OCI-LY3 (cell line): ENCODE measurements around the gene ANKRD13A.
A peak's percentile ranks its signal among the peaks of the same experiment; 100 is the strongest.

Experiments used
- H2AFZ ChIP-seq: fragments of 200-600, 300-600 bp; shearing (Covaris generic); 2 replicates; pipeline ENCODE4 v1.6.0; 2014; ENCODE audit warnings: antibody characterized with exemption, low read depth, low read length
- H3K27ac ChIP-seq: fragments of 200-600, 300-600 bp; sonication (generic); 2 replicates; pipeline ENCODE4 v1.5.1; 2014; ENCODE audit warnings: mild to moderate bottlenecking, low read length, moderate library complexity, mixed read lengths
- H3K27me3 ChIP-seq: fragments of 200-600, 300-600 bp; sonication (generic); 2 replicates; pipeline ENCODE4 v1.6.1; 2014; ENCODE audit warnings: low read depth, low read length, mixed read lengths
- H3K36me3 ChIP-seq: fragments of 200-600, 300-600 bp; sonication (generic); replicated peaks from 2 replicates; pipeline ENCODE3; 2014; ENCODE audit warnings: low read depth, low read length, mixed read lengths
- H3K4me1 ChIP-seq: fragments of 300-600, 200-600 bp; sonication (generic); 2 replicates; pipeline ENCODE4 v1.6.1; 2014; ENCODE audit warnings: low read length, mixed read lengths
- H3K4me2 ChIP-seq: fragments of 200-600, 300-600 bp; sonication (generic); 2 replicates; pipeline ENCODE4 v1.6.1; 2014; ENCODE audit warnings: low read length, mixed read lengths
- H3K4me3 ChIP-seq: fragments of 300-600, 200-600 bp; sonication (generic); 2 replicates; pipeline ENCODE4 v1.5.1; 2014; ENCODE audit warnings: antibody characterized with exemption, mild to moderate bottlenecking, low read length, moderate library complexity
- H3K79me2 ChIP-seq: fragments of 300-600, 200-600 bp; shearing (Covaris generic); 2 replicates; pipeline ENCODE4 v1.6.1; 2014; ENCODE audit warnings: mild to moderate bottlenecking, low read length, mixed read lengths
- H3K9ac ChIP-seq: fragments of 300-600, 200-600 bp; shearing (Covaris generic); 2 replicates; pipeline ENCODE4 v1.6.0; 2014; ENCODE audit warnings: mild to moderate bottlenecking, low read length, moderate library complexity
- H3K9me3 ChIP-seq: fragments of 200-600, 300-600 bp; shearing (Covaris generic); 2 replicates; pipeline ENCODE4 v1.6.1; 2014; ENCODE audit warnings: low read length, mixed read lengths; ENCODE audit not compliant: insufficient read depth
- H4K20me1 ChIP-seq: fragments of 200-600, 300-600 bp; sonication (generic); 2 replicates; pipeline ENCODE4 v1.6.1; 2016; ENCODE audit warnings: low read length, mixed read lengths; ENCODE audit not compliant: insufficient read depth
- EZH2phosphoT487 ChIP-seq: fragments of 200-600 bp; shearing (Covaris generic); IDR thresholded peaks from 2 replicates; pipeline ENCODE4 v1.6.1; 2018; ENCODE audit warnings: antibody characterized with exemption, mixed run types, low read depth
- TF ChIP-seq, protein P1 (sequence below): fragments of 200-600, 300-600 bp; sonication (generic); IDR thresholded peaks from 2 replicates; pipeline ENCODE4 v1.5.1; 2014; ENCODE audit warnings: antibody characterized with exemption, low read length, low read depth

ANKRD13A gene

GRCh38 chr12:110074089-110074488 lies 74.9 kb downstream of the ANKRD13A start:
- Histone ChIP-seq H3K79me2 (no peaks in the 10 kb centered on the region), H3K4me3 (no peak overlapping the region), H3K4me1 (peaks cover 8% of the 10 kb centered on the region), H3K9me3 (no peaks in the 10 kb centered on the region), H3K27ac (no peak overlapping the region), H2AFZ (no peak overlapping the region), H3K27me3 (peaks cover 6% of the 10 kb centered on the region; the same call in 1 of the 2 replicates), H3K4me2 (no peak overlapping the region), H4K20me1 (no peaks in the 10 kb centered on the region), H3K9ac (no peak overlapping the region), H3K36me3 (no peaks in the 10 kb centered on the region)
- no peak for TF ChIP-seq EZH2phosphoT487
- TF ChIP-seq, protein P1, sequence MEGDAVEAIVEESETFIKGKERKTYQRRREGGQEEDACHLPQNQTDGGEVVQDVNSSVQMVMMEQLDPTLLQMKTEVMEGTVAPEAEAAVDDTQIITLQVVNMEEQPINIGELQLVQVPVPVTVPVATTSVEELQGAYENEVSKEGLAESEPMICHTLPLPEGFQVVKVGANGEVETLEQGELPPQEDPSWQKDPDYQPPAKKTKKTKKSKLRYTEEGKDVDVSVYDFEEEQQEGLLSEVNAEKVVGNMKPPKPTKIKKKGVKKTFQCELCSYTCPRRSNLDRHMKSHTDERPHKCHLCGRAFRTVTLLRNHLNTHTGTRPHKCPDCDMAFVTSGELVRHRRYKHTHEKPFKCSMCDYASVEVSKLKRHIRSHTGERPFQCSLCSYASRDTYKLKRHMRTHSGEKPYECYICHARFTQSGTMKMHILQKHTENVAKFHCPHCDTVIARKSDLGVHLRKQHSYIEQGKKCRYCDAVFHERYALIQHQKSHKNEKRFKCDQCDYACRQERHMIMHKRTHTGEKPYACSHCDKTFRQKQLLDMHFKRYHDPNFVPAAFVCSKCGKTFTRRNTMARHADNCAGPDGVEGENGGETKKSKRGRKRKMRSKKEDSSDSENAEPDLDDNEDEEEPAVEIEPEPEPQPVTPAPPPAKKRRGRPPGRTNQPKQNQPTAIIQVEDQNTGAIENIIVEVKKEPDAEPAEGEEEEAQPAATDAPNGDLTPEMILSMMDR, result no peak

- Histone ChIP-seq H3K79me2 (no peaks in the 10 kb centered on the region), H3K4me1 (peaks cover 19% of the 10 kb centered on the region), H3K9me3 (no peaks in the 10 kb centered on the region), H3K9ac (no peak overlapping the region), H2AFZ (no peak overlapping the region), H4K20me1 (no peaks in the 10 kb centered on the region), H3K27ac (no peak overlapping the region), H3K4me3 (no peak overlapping the region), H3K27me3 (peaks cover 6% of the 10 kb centered on the region; the same call in 1 of the 2 replicates), H3K36me3 (no peaks in the 10 kb centered on the region), H3K4me2 (no peak overlapping the region)
- no peak for TF ChIP-seq EZH2phosphoT487
- TF ChIP-seq, protein P1, result no peak
Measured at GRCh38 chr12:110075880-110076279, 76.7 kb downstream of the ANKRD13A start.

- no peak overlapping the region for H3K4me2 ChIP-seq
- peaks cover 19% of the 10 kb centered on the region for H3K4me1 ChIP-seq
- no peak overlapping the region for H3K9ac ChIP-seq
- H3K36me3 ChIP-seq, result no peaks in the 10 kb centered on the region
- H4K20me1 ChIP-seq, result no peaks in the 10 kb centered on the region
- H3K9me3 ChIP-seq, result no peaks in the 10 kb centered on the region
- H3K4me3 ChIP-seq, result no peak overlapping the region
- H3K27ac ChIP-seq, result no peak overlapping the region
- no peaks in the 10 kb centered on the region for H3K27me3 ChIP-seq
- no peaks in the 10 kb centered on the region for H3K79me2 ChIP-seq
- TF ChIP-seq EZH2phosphoT487, result no peak
- TF ChIP-seq, protein P1, result no peak
- H2AFZ ChIP-seq, result no peak overlapping the region
Measured at GRCh38 chr12:110077800-110078199, 78.6 kb downstream of the ANKRD13A start.

DNA sequence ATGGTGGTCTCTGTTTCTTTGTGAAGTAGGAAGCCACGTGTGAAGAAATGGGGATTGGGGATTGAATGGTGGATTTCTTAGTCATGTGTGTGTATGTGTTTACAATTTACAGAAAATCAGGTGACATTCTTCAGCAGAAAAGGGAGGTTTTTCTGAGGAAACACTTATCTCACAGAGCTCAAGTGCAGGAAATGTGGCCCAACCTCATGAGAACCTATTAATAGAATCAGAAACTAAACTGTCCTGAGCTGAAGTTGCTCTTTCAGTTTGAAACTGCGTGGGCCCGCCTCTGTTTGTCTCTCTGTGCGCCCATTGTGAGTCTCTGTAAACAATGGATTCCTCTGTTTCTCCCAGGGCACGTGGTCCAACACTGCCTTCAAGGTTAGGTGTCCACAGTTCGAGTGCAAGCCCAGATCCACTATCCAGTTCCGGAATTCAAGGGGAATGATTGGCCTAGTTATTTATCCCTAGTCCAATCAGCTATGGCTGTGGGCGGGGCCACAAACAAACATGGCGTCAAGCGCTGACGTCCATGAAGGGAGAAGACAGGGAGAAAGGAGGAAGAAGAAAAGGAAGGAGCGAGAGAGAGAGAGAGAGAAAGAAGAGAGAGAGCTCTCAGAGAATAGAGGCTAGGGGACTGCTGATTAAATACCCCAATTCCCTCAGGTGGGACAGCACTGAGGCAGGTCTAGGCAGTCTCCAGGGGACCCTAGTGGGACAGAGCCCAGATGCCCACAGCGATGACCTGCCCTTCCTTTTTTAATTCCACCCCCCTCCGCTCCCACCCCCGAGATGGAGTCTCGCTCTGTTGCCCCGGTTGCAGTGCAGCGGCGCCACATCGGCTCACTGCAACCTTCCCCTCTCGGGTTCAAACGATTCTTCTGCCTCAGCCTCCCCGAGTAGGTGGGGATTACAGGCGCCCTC lies 80.5 kb downstream of the ANKRD13A start:
- H3K9ac ChIP-seq, result peak overlapping the region; percentile 6; the same call in 1 of the 2 replicates
- peak overlapping the region; percentile 46 for H3K4me3 ChIP-seq
- H3K27ac ChIP-seq, result peak overlapping the region; percentile 34

More for the DNA sequence above, 80.5 kb downstream of the ANKRD13A start:
- H3K79me2 ChIP-seq, result no peaks in the 10 kb centered on the region
- H2AFZ ChIP-seq, result peak overlapping the region; percentile 81
- H3K27me3 ChIP-seq, result no peaks in the 10 kb centered on the region
- H3K4me2 ChIP-seq, result peak overlapping the region; percentile 61
- H3K9me3 ChIP-seq, result no peaks in the 10 kb centered on the region
- no peaks in the 10 kb centered on the region for H3K36me3 ChIP-seq
- no peaks in the 10 kb centered on the region for H4K20me1 ChIP-seq
- TF ChIP-seq, protein P1, result no peak
- no peak for TF ChIP-seq EZH2phosphoT487
- H3K4me1 ChIP-seq, result peaks cover 12% of the 10 kb centered on the region
